Measurements from ENCODE around the gene GOLT1B. TPM values are rescaled to one million over a fixed set of nuclear protein-coding genes. Genes with fewer than 3 reads are reported as not detected.
A peak's percentile ranks its signal among the peaks of the same experiment; 100 is the strongest.
"Not testable (repeated sequence)": the region's sequence is repeated elsewhere in the genome, so short reads cannot be mapped to it uniquely, and the experiment has no call there.

The GOLT1B gene, protein sequence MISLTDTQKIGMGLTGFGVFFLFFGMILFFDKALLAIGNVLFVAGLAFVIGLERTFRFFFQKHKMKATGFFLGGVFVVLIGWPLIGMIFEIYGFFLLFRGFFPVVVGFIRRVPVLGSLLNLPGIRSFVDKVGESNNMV
- total RNA-seq (10 to 100 TPM; 11.1 to 25.5 (median 17.9) TPM), polyA plus RNA-seq (10 to 100 TPM; 10.5 to 15.4 TPM)

DNA sequence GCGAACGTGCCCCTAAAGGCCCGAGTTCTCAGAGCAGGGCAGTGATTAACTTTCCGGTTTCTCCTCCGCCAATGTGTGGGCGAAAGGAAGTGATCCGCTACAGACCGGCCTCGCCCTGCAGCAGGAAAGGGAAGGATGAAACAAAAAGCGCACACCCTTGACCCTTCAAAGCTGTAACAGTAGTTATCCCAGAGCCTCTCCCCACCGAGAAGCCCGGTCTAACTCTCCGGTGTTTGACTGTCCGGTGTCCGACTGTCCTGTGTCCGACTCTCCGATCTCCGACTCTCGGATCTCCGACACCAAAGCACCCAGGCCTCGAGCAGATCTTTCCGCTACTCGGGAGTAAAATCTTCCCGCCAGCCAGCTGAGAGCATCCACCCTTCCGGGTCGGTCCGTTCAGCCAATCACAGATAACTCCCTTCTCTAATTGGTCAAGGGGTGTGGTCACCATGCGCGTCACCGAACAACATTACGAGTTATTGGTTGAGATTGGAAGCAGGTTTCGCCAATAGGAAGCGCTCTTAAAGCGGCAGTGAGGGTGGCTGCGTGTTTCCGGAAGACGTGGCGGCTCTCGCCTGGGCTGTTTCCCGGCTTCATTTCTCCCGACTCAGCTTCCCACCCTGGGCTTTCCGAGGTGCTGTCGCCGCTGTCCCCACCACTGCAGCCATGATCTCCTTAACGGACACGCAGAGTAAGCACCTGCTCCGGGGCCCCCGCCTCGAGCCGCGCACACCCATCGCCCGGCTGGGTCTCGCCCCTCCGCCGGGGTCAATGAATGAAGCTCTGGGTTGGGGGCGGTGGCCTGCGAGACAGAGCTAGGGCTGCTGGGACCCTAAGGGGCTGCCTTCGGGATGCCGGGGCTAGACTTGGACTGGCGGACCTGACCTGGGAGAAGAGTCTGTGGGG lies at the start of gene GOLT1B, which contains the start of gene RECQL:
GOLT1B (plus strand) TSS at position 532 of the 906 bp plus-strand sequence; CDS start at position 667, 135 bp downstream.
RECQL (minus strand) TSS at position 378 of the 906 bp plus-strand sequence. CDS start 2,065 bp downstream, outside the sequence.
- TF ChIP-seq, protein P1, sequence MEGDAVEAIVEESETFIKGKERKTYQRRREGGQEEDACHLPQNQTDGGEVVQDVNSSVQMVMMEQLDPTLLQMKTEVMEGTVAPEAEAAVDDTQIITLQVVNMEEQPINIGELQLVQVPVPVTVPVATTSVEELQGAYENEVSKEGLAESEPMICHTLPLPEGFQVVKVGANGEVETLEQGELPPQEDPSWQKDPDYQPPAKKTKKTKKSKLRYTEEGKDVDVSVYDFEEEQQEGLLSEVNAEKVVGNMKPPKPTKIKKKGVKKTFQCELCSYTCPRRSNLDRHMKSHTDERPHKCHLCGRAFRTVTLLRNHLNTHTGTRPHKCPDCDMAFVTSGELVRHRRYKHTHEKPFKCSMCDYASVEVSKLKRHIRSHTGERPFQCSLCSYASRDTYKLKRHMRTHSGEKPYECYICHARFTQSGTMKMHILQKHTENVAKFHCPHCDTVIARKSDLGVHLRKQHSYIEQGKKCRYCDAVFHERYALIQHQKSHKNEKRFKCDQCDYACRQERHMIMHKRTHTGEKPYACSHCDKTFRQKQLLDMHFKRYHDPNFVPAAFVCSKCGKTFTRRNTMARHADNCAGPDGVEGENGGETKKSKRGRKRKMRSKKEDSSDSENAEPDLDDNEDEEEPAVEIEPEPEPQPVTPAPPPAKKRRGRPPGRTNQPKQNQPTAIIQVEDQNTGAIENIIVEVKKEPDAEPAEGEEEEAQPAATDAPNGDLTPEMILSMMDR (IDR thresholded peaks at IDR 0.05), result no peak
- H3K9me3 ChIP-seq, result no peaks in the 10 kb centered on the region
- peak within 1 kb of the TSS; percentile 61 to 91 (median 83) for H3K27ac ChIP-seq
- WGBS, 2 donors, result 0% methylated on average over 61 of the region's 61 CpGs
- DNase-seq, result peak; percentile 83 to 94 (median 90)
- intact Hi-C loops (cut with DNase I), result no loop called here
- H3K4me1 ChIP-seq, result peaks cover 6 to 41% (median 35%) of the 10 kb centered on the region in 3 donors
- H3K27me3 ChIP-seq, result no peaks in the 10 kb centered on the region
- peak; percentile 88 for FAIRE-seq
- peak; percentile 98 to 99 (median 99) for ATAC-seq
- H3K4me3 ChIP-seq, result peak within 1 kb of the TSS; percentile 77 to 99 (median 84)
- H3K36me3 ChIP-seq, result peaks cover 0 to 3% (median 2%) of the 10 kb centered on the region in 3 donors

DNA sequence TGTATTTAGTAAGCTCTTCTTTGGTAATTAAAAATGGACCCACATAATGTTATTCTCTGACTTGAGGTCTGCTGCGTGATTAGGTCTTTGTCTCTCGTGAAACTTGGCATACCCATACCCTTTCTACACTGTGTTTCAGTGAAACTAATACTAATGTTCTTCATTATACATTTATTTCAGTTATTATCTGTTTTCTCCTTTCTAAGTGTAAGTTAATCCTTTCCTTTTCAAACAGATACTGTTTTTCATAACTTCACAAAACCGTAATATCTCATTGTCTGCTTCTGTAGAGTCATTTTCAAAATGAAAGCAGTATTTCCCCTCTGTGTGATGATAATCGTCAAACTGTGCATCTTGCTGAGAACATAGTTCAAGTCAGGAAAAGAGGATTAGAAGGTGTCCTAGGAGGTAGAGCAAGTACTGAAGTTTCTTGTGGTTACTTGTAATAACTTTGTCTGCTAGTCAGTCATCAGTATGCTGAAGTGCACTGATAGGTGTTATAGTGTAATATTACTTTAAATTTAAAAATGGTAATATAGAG lies 48.2 kb upstream of the GOLT1B start:
- Histone ChIP-seq H3K4me1 (no peaks in the 10 kb centered on the region), H3K4me3 (no peak overlapping the region), H3K27ac (no peak overlapping the region), H3K27me3 (no peaks in the 10 kb centered on the region), H3K9me3 (no peaks in the 10 kb centered on the region), H3K36me3 (peaks cover 0 to 14% (median 5%) of the 10 kb centered on the region in 3 donors)
- no peak for ATAC-seq
- TF ChIP-seq, protein P1 (IDR thresholded peaks at IDR 0.05), result no peak
- no peak for DNase-seq
- 95 to 97% methylated on average over 4 of the region's 4 CpGs for WGBS, 2 donors
- FAIRE-seq, result no peak
- intact Hi-C loops (cut with DNase I), result no loop called here

GRCh38 chr12:21456291-21456780 lies 45.3 kb upstream of the GOLT1B start:
- H3K4me3 ChIP-seq, result no peak overlapping the region
- WGBS, 2 donors, result 67 to 71% methylated on average over 7 of the region's 7 CpGs
- H3K4me1 ChIP-seq, result no peaks in the 10 kb centered on the region
- H3K27me3 ChIP-seq, result no peaks in the 10 kb centered on the region
- DNase-seq (no peak), ATAC-seq (no peak), FAIRE-seq (no peak)
- no peak overlapping the region for H3K27ac ChIP-seq
- intact Hi-C loops (cut with DNase I), result no loop called here
- TF ChIP-seq, protein P1 (IDR thresholded peaks at IDR 0.05), result no peak
- peaks cover 0 to 12% (median 7%) of the 10 kb centered on the region in 3 donors for H3K36me3 ChIP-seq
- no peaks in the 10 kb centered on the region for H3K9me3 ChIP-seq

DNA sequence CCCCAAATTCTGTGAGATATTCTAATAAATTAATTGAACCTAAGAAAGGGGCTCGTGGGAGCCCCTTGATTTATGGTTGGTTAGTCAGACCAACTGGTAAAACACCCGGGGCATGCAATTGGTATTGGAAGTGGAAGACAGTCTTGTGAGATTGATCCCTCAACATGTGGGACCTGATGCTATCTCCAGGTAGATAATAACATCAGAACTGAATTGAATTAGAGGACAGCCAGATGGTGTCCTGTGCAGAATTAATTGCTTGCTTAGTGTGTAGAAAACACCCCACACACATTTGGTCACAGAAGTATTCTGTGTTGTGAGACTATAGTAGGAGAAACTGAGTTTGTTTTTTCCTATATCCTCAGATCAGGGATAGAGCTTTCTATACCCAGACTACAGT lies 42.1 kb upstream of the GOLT1B start:
- H3K9me3 ChIP-seq, result no peaks in the 10 kb centered on the region
- no peak for DNase-seq
- no peak overlapping the region for H3K27ac ChIP-seq
- H3K4me3 ChIP-seq, result no peak overlapping the region
- peaks cover 0 to 30% (median 11%) of the 10 kb centered on the region in 3 donors for H3K36me3 ChIP-seq
- intact Hi-C loops (cut with DNase I), result no loop called here
- H3K27me3 ChIP-seq, result no peaks in the 10 kb centered on the region
- TF ChIP-seq, protein P1 (IDR thresholded peaks at IDR 0.05), result no peak
- ATAC-seq, result no peak
- H3K4me1 ChIP-seq, result no peaks in the 10 kb centered on the region
- 86 to 94% methylated on average over 2 of the region's 2 CpGs for WGBS, 2 donors
- no peak for FAIRE-seq

DNA sequence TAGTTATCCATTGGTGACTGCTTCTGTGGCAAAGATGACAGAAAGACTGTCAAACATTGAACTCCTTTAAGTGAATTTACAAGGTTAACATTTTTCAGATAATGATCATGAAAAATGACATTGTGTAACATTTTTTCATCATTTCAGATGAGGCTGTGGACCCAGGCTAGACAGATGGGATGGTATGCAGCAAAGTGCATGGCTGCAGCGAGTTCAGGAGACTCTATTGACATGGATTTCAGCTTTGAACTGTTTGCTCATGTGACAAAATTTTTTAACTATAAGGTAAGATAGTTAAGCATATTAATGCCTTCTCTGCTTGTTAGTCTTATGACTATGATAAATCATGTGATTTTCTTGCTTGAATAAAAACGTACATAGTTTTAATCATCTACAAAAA lies 34.3 kb upstream of the GOLT1B start:
- FAIRE-seq; intact Hi-C loops (cut with DNase I); DNase-seq; H3K4me3 ChIP-seq; ATAC-seq; H3K27me3 ChIP-seq; H3K9me3 ChIP-seq; H3K27ac ChIP-seq; H3K4me1 ChIP-seq: not testable (repeated sequence)
- 64 to 70% methylated on average over 2 of the region's 2 CpGs for WGBS, 2 donors
- peaks cover 0 to 21% (median 3%) of the 10 kb centered on the region in 3 donors for H3K36me3 ChIP-seq

Data from pancreas (tissue), 10 donors.